Stimulated activated CD4-positive, alpha-beta T cell treated with anti-CD3 and anti-CD28 coated beads, Interleukin-12 subunit alpha, Interleukin-12 subunit beta, amount 100 ng/mL, for 24 hours (primary cell): ENCODE data around the gene ZDHHC18.
"Not testable (repeated sequence)": the region's sequence is repeated elsewhere in the genome, so short reads cannot be mapped to it uniquely, and the experiment has no call there.

Experiments
- DNase-seq, 2 experiments: peaks; one replicate each; pipeline ENCODE4 v3.0.0-alpha.2; 2020; ENCODE audit warnings: low read depth in 2 of 2

The ZDHHC18 gene

GRCh38 chr1:26858160-26858559 lies 31.7 kb downstream of the ZDHHC18 start:
- DNase-seq = no peak

GRCh38 chr1:26858891-26859640 lies 32.6 kb downstream of the ZDHHC18 start:
- no peak for DNase-seq

GRCh38 chr1:26861286-26861701 lies 34.8 kb downstream of the ZDHHC18 start:
- no peak for DNase-seq

- no peak for DNase-seq
Measured at GRCh38 chr1:26861889-26862378, 35.4 kb downstream of the ZDHHC18 start.

- peak in 1 of 2 experiments; percentile 48 for DNase-seq
Measured at GRCh38 chr1:26862781-26863684, 36.5 kb downstream of the ZDHHC18 start, which contains the start of gene SFN. Gene SFN (plus strand): TSS chr1:26863149. CDS start chr1:26863213, 64 bp downstream.

- no peak for DNase-seq
Measured at GRCh38 chr1:26863685-26864077, 37.2 kb downstream of the ZDHHC18 start.

- peak; percentile 89 to 91 for DNase-seq
Measured at GRCh38 chr1:26864610-26865480, 38.4 kb downstream of the ZDHHC18 start.

- DNase-seq = not testable (repeated sequence)
Measured at GRCh38 chr1:26873097-26873496, 46.6 kb downstream of the ZDHHC18 start.

GRCh38 chr1:26874896-26875295 lies 48.4 kb downstream of the ZDHHC18 start:
- DNase-seq = no peak

GRCh38 chr1:26877326-26877725 lies 50.8 kb downstream of the ZDHHC18 start:
- DNase-seq = no peak

GRCh38 chr1:26879793-26880192 lies 53.3 kb downstream of the ZDHHC18 start:
- DNase-seq = no peak

- DNase-seq = not testable (repeated sequence)
Measured at GRCh38 chr1:26881611-26882010, 55.1 kb downstream of the ZDHHC18 start.

- no peak for DNase-seq
Measured at GRCh38 chr1:26882696-26883463, 56.4 kb downstream of the ZDHHC18 start.

- no peak for DNase-seq
Measured at GRCh38 chr1:26887125-26887524, 60.6 kb downstream of the ZDHHC18 start.

- DNase-seq = no peak
Measured at GRCh38 chr1:26888231-26888630, 61.7 kb downstream of the ZDHHC18 start.

- DNase-seq = peak; percentile 71 to 72
Measured at GRCh38 chr1:26889551-26890466, 63.3 kb downstream of the ZDHHC18 start, which contains the start of gene GPN2. Gene GPN2 (minus strand): TSS chr1:26890283. CDS start chr1:26890096, 187 bp downstream.

GRCh38 chr1:26890467-26890796 lies 63.9 kb downstream of the ZDHHC18 start:
- DNase-seq = no peak

GRCh38 chr1:26894263-26894662 lies 67.8 kb downstream of the ZDHHC18 start:
- DNase-seq = no peak

GRCh38 chr1:26897351-26897750 lies 70.9 kb downstream of the ZDHHC18 start:
- no peak for DNase-seq
